A549 (cell line): ENCODE results near the gene STARD9. TPM values are rescaled to one million over a fixed set of nuclear protein-coding genes. Genes with fewer than 3 reads are reported as not detected.
A peak's percentile ranks its signal among the peaks of the same experiment; 100 is the strongest.

Source experiments
- ATAC-seq, 2 experiments: fragments of 200-7000 bp in 1 of 2; fragments of >200 bp in 1 of 2; cut with Nextera tagmentation in 1 of 2; cut with Tn5 transposase in 1 of 2; 3 replicates each; pipeline versions ENCODE4 v1.8.0 to v1.9.1; 2018 to 2020; ENCODE audit warnings: mild to moderate bottlenecking in 1 of 2, moderate library complexity in 1 of 2
- CTCF ChIA-PET: fragments of 300-600 bp; sonication (Branson Sonifier 250); formaldehyde crosslinking; extraction: SDS; loops from one replicate; lab custom pipeline; 2021; ENCODE audit warnings: antibody characterized with exemption, inconsistent platforms; lab: Yijun Ruan, JAX
- POLR2A ChIA-PET: fragments of 350-600 bp; formaldehyde crosslinking; extraction: SDS; loops from one replicate; lab custom pipeline; 2021; ENCODE audit warnings: antibody characterized with exemption, inconsistent platforms; lab: Yijun Ruan, JAX
- DNase-seq, 2 experiments: peaks; one replicate each; pipeline versions ENCODE4 v3.0.0 to v3.0.0-alpha.2; 2011 to 2016; ENCODE audit warnings: low read depth in 1 of 2, low spot score in 1 of 2
- FAIRE-seq: peaks from 2 replicates; lab custom pipeline; 2011; peaks lifted over from hg19 to GRCh38; lab: Jason Lieb, UNC
- H3K27ac ChIP-seq, 2 experiments: fragments of >200 bp; sonication (Bioruptor Twin); formaldehyde crosslinking; 3 replicates each; pipeline ENCODE4 v1.5.1; 2016 to 2017
- H3K4me1 ChIP-seq: fragments of >200 bp; sonication (Bioruptor Twin); formaldehyde crosslinking; 3 replicates; pipeline ENCODE4 v1.6.1; 2016
- H3K4me2 ChIP-seq: fragments of >200 bp; sonication (Bioruptor Twin); formaldehyde crosslinking; 3 replicates; pipeline ENCODE4 v1.6.1; 2016
- H3K4me3 ChIP-seq: fragments of >200 bp; sonication (Bioruptor Twin); formaldehyde crosslinking; 3 replicates; pipeline ENCODE4 v1.5.1; 2016
- H3K9me3 ChIP-seq: fragments of >200 bp; sonication (Bioruptor Twin); formaldehyde crosslinking; 3 replicates; pipeline ENCODE4 v1.6.1; 2016
- CBX2 ChIP-seq: fragments of 200-600 bp; sonication (generic); IDR thresholded peaks from 2 replicates; pipeline ENCODE4 v1.6.1; 2016; ENCODE audit warnings: low read depth, mild to moderate bottlenecking, borderline replicate concordance
- CBX8 ChIP-seq: fragments of 200-600 bp; sonication (generic); IDR thresholded peaks from 2 replicates; pipeline ENCODE4 v1.6.1; 2016
- CTCF ChIP-seq: fragments of >200 bp; sonication (Bioruptor Twin); formaldehyde crosslinking; IDR thresholded peaks from 3 replicates; pipeline ENCODE4 v1.5.1; 2016
- E2F6 ChIP-seq: IDR thresholded peaks from 2 replicates; pipeline ENCODE4 v1.6.1; 2012; ENCODE audit warnings: low read depth, borderline replicate concordance
- EHMT2 ChIP-seq: fragments of 200-600 bp; sonication (generic); IDR thresholded peaks from 2 replicates; pipeline ENCODE4 v1.6.1; 2016; ENCODE audit warnings: antibody characterized with exemption, low read depth, mild to moderate bottlenecking, moderate library complexity
- ESRRA ChIP-seq: fragments of 150-350 bp; IDR thresholded peaks from 2 replicates; pipeline ENCODE4 v1.6.1; 2014; ENCODE audit warnings: mild to moderate bottlenecking, low read length, borderline replicate concordance
- FOXS1 ChIP-seq: fragments of 250-450 bp; sonication (Bioruptor Pico); IDR thresholded peaks from 2 replicates; pipeline ENCODE4 v1.5.0; 2020; ENCODE audit warnings: mild to moderate bottlenecking, moderate library complexity
- HEYL ChIP-seq: fragments of 250-450 bp; sonication (Bioruptor Pico); IDR thresholded peaks from 2 replicates; pipeline ENCODE4 v1.8.0; 2021; ENCODE audit warnings: mild to moderate bottlenecking, moderate library complexity
- KDM5A ChIP-seq: fragments of 200-600 bp; sonication (generic); IDR thresholded peaks from 2 replicates; pipeline ENCODE4 v1.6.1; 2016; ENCODE audit warnings: antibody characterized with exemption, mild to moderate bottlenecking
- MAFK ChIP-seq: fragments of 450-650 bp; IDR thresholded peaks from 2 replicates; pipeline ENCODE4 v1.6.1; 2014; ENCODE audit not compliant: partially characterized antibody
- NFE2L2 ChIP-seq: fragments of 150-350 bp; conservative IDR thresholded peaks from 2 replicates; pipeline ENCODE4 v1.6.1; 2014; ENCODE audit warnings: low read length
- NR3C1 ChIP-seq: fragments of >200 bp; sonication (Bioruptor Twin); formaldehyde crosslinking; IDR thresholded peaks from 3 replicates; pipeline ENCODE4 v1.6.1; 2017
- RARB ChIP-seq: fragments of 250-450 bp; sonication (Bioruptor Pico); IDR thresholded peaks from 2 replicates; pipeline ENCODE4 v1.8.0; 2021; ENCODE audit warnings: mild to moderate bottlenecking, moderate library complexity
- SMC3 ChIP-seq: fragments of >200 bp; sonication (Bioruptor Twin); formaldehyde crosslinking; IDR thresholded peaks from 3 replicates; pipeline ENCODE4 v1.6.1; 2018; ENCODE audit warnings: inconsistent platforms
- SREBF2 ChIP-seq: fragments of 450-650 bp; IDR thresholded peaks from 2 replicates; pipeline ENCODE4 v1.6.1; 2014; ENCODE audit warnings: mild to moderate bottlenecking, moderate library complexity
- ZNF302 ChIP-seq: fragments of 250-450 bp; sonication (Bioruptor Pico); IDR thresholded peaks from 2 replicates; pipeline ENCODE4 v1.9.0; 2021; ENCODE audit warnings: inconsistent platforms, mild to moderate bottlenecking, moderate library complexity
- ZSCAN20 ChIP-seq: fragments of 250-450 bp; sonication (Bioruptor Pico); IDR thresholded peaks from 2 replicates; pipeline ENCODE4 v1.8.0; 2022; ENCODE audit warnings: mild to moderate bottlenecking, moderate library complexity
- WGBS: methylation state at CpG from one replicate; pipeline ENCODE4 v1.1.6; 2017; ENCODE audit errors: missing lambda C conversion rate; 5-methylcytosine and 5-hydroxymethylcytosine counted together
- polyA plus RNA-seq, 4 experiments: library from polyadenylated mRNA; depleted of rRNA in 3 of 4; stranded (reverse); fragments of >200 nt; fragmentation: RNase III in 1 of 4; extraction: RNeasy Plus Mini Kit Qiagen cat#74134 plus additional on column Dnase treatment in 1 of 4; gene quantifications; 2 replicates in 3 of 4; 3 replicates in 1 of 4; pipeline ENCODE4 v1.2.3, GENCODE V29; 2011 to 2017
- TF ChIP-seq, protein P1 (sequence below): fragments of 450-650 bp; IDR thresholded peaks from 2 replicates; pipeline ENCODE4 v1.6.1; 2014; ENCODE audit warnings: antibody characterized with exemption
- TF ChIP-seq, protein P2 (sequence below): fragments of 250-450 bp; sonication (Bioruptor Pico); IDR thresholded peaks from 2 replicates; pipeline ENCODE4 v1.5.0; 2020; ENCODE audit warnings: low read depth, mild to moderate bottlenecking, moderate library complexity
- TF ChIP-seq, protein P3 (sequence below): fragments of 150-350 bp; IDR thresholded peaks from 2 replicates; pipeline ENCODE4 v1.6.1; 2014; ENCODE audit warnings: low read depth, mild to moderate bottlenecking, low read length
- TF ChIP-seq, protein P4 (sequence below): fragments of >200 bp; sonication (Bioruptor Twin); formaldehyde crosslinking; IDR thresholded peaks from 3 replicates; pipeline ENCODE4 v1.6.1; 2016

STARD9 gene
- polyA plus RNA-seq, 2 of the 4 experiments (the other 2 are of a cell fraction): 1.2 TPM

DNA sequence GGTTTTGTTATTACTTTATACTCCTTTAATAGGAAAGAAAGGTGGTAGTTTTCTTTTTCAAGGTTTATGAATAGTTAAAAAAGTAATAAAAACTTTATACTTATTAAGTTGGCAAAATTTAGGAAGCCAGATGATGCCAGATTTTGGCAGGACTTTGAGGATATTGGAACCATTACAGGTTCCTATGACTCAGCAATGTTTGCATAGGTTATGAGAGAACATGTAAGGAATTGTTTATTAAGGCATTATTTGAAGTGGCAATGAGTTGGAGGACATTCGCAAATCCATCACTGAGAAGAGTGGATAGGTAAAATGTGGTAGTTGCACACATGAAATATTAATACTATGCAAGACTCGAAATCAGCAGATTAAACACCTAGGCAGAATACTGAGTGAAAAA, 131.7 kb downstream of the STARD9 start:
- peak overlapping the region; percentile 36 to 52; a peak in 1 of 6 replicates for H3K27ac ChIP-seq
- TF ChIP-seq RARB (CRISPR knock-in tag) (no peak), NFE2L2 (peak; percentile 44; the same call in 1 of the 2 replicates), SREBF2 (no peak), ESRRA (no peak), EHMT2 (no peak), ZNF302 (CRISPR knock-in tag) (no peak), FOXS1 (CRISPR knock-in tag) (no peak), CTCF (no peak), MAFK (peak; percentile 85)
- TF ChIP-seq, protein P1, sequence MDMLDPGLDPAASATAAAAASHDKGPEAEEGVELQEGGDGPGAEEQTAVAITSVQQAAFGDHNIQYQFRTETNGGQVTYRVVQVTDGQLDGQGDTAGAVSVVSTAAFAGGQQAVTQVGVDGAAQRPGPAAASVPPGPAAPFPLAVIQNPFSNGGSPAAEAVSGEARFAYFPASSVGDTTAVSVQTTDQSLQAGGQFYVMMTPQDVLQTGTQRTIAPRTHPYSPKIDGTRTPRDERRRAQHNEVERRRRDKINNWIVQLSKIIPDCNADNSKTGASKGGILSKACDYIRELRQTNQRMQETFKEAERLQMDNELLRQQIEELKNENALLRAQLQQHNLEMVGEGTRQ: no peak
- TF ChIP-seq, protein P2, sequence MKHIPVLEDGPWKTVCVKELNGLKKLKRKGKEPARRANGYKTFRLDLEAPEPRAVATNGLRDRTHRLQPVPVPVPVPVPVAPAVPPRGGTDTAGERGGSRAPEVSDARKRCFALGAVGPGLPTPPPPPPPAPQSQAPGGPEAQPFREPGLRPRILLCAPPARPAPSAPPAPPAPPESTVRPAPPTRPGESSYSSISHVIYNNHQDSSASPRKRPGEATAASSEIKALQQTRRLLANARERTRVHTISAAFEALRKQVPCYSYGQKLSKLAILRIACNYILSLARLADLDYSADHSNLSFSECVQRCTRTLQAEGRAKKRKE (CRISPR knock-in tag): no peak
- TF ChIP-seq, all 56 proteins: peak for 2
- ChIA-PET POLR2A (no interaction called here), CTCF (interaction anchor here (1.6 to 2.4 kb wide), 2 partner anchors 10 to 219 kb away, joined by 5 to 7 read pairs; no protein-coding TSS in a partner anchor)
- FAIRE-seq (no peak), ATAC-seq (no peak), DNase-seq (peak; percentile 13 to 31)
- Histone ChIP-seq H3K4me2 (peak overlapping the region; percentile 35; the same call in 2 of the 3 replicates), H3K9me3 (no peaks in the 10 kb centered on the region), H3K4me1 (peaks cover 18% of the 10 kb centered on the region), H3K4me3 (no peak overlapping the region)
- WGBS: 13% methylated on average over 2 of the region's 2 CpGs

GRCh38 chr15:42707873-42708544, 132.6 kb downstream of the STARD9 start:
- ATAC-seq: no peak
- Histone ChIP-seq H3K4me1 (peaks cover 18% of the 10 kb centered on the region), H3K4me3 (no peak overlapping the region), H3K9me3 (no peaks in the 10 kb centered on the region), H3K27ac (peak overlapping the region in 1 of 2 experiments; percentile 50; a peak in 1 of 6 replicates), H3K4me2 (no peak overlapping the region)
- WGBS: 79% methylated on average over 3 of the region's 3 CpGs
- no peak for TF ChIP-seq KDM5A
- TF ChIP-seq NR3C1: no peak
- TF ChIP-seq CBX8: no peak
- TF ChIP-seq ZSCAN20 (CRISPR knock-in tag): no peak
- TF ChIP-seq, protein P1: no peak
- TF ChIP-seq HEYL (CRISPR knock-in tag): no peak
- TF ChIP-seq, protein P3, sequence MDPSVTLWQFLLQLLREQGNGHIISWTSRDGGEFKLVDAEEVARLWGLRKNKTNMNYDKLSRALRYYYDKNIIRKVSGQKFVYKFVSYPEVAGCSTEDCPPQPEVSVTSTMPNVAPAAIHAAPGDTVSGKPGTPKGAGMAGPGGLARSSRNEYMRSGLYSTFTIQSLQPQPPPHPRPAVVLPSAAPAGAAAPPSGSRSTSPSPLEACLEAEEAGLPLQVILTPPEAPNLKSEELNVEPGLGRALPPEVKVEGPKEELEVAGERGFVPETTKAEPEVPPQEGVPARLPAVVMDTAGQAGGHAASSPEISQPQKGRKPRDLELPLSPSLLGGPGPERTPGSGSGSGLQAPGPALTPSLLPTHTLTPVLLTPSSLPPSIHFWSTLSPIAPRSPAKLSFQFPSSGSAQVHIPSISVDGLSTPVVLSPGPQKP: no peak
- TF ChIP-seq, protein P4, sequence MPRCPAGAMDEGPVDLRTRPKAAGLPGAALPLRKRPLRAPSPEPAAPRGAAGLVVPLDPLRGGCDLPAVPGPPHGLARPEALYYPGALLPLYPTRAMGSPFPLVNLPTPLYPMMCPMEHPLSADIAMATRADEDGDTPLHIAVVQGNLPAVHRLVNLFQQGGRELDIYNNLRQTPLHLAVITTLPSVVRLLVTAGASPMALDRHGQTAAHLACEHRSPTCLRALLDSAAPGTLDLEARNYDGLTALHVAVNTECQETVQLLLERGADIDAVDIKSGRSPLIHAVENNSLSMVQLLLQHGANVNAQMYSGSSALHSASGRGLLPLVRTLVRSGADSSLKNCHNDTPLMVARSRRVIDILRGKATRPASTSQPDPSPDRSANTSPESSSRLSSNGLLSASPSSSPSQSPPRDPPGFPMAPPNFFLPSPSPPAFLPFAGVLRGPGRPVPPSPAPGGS: no peak
- TF ChIP-seq E2F6: no peak
- no peak for TF ChIP-seq SMC3
- TF ChIP-seq CBX2: no peak
- ChIA-PET POLR2A (no interaction called here), CTCF (interaction anchor here (2.4 kb wide), 1 partner anchor 218 kb away, joined by 7 read pairs; no protein-coding TSS in a partner anchor)
- FAIRE-seq: no peak
- DNase-seq: peak in 1 of 2 experiments; percentile 3
